Lower leg skin (tissue), 3 donors: ENCODE results near the gene ZDHHC3.

Experiments used
- CTCF ChIP-seq, 3 donors: fragments of 450-650 bp; IDR thresholded peaks; one replicate each; pipeline ENCODE4 v1.5.1; 2016; ENCODE audit warnings: antibody characterized with exemption in 3 of 3, mild to moderate bottlenecking in 3 of 3, moderate library complexity in 2 of 3
- POLR2A ChIP-seq, 2 donors: fragments of 450-650 bp; IDR thresholded peaks; one replicate each; pipeline ENCODE4 v1.6.1; 2016 to 2017; ENCODE audit warnings: antibody characterized with exemption in 2 of 2, mild to moderate bottlenecking in 1 of 2, moderate library complexity in 1 of 2

DNA sequence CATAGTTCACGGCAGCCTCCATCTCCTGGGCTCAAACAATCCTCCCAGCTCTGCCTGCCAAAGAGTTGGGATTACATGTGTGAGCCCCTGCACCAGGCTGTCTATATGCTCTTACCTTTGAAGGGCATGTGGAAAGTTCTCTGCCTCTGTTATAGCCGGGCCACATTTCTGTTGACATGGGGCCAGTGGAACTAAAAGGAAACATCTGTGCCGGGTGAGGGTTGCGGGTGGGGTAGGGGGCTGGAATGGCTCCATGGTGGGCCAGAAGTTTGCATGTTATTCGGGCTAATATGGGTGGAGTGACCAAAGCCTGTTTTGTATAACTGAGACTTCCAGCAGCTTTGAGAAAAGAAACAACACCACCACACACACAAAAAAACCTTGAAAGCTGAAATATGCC is 41.8 kb upstream of the ZDHHC3 start:
- TF ChIP-seq CTCF (IDR thresholded peaks at IDR 0.05), result no peak
- TF ChIP-seq POLR2A (IDR thresholded peaks at IDR 0.05), result no peak
